ENCODE results near the gene SEC22A. TPM values are rescaled to one million over a fixed set of nuclear protein-coding genes. Genes with fewer than 3 reads are reported as not detected.
A peak's percentile ranks its signal among the peaks of the same experiment; 100 is the strongest.

The SEC22A gene
- total RNA-seq, 1 donor from 2014 or later, result 15.4 TPM

- no peaks in the 10 kb centered on the region for H3K27me3 Mint-ChIP-seq (ENCODE audit: low read depth)
- DNase-seq (ENCODE audit: low read depth, low spot score), result no peak
- no peak overlapping the region for H3K4me3 Mint-ChIP-seq
- peaks cover 2% of the 10 kb centered on the region for H3K36me3 Mint-ChIP-seq (ENCODE audit: low read depth)
- no peak overlapping the region for H3K27ac Mint-ChIP-seq (ENCODE audit: unreplicated experiment)
- TF ChIP-seq, protein P1, sequence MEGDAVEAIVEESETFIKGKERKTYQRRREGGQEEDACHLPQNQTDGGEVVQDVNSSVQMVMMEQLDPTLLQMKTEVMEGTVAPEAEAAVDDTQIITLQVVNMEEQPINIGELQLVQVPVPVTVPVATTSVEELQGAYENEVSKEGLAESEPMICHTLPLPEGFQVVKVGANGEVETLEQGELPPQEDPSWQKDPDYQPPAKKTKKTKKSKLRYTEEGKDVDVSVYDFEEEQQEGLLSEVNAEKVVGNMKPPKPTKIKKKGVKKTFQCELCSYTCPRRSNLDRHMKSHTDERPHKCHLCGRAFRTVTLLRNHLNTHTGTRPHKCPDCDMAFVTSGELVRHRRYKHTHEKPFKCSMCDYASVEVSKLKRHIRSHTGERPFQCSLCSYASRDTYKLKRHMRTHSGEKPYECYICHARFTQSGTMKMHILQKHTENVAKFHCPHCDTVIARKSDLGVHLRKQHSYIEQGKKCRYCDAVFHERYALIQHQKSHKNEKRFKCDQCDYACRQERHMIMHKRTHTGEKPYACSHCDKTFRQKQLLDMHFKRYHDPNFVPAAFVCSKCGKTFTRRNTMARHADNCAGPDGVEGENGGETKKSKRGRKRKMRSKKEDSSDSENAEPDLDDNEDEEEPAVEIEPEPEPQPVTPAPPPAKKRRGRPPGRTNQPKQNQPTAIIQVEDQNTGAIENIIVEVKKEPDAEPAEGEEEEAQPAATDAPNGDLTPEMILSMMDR (conservative IDR thresholded peaks at IDR 0.05), result no peak
- H3K9me3 Mint-ChIP-seq, result no peaks in the 10 kb centered on the region
- no peaks in the 10 kb centered on the region for H3K4me1 Mint-ChIP-seq
These were observed 15.0 kb upstream of the SEC22A start for GRCh38 chr3:123186695-123187094.

- H3K9me3 Mint-ChIP-seq, result no peaks in the 10 kb centered on the region
- no peaks in the 10 kb centered on the region for H3K36me3 Mint-ChIP-seq (ENCODE audit: low read depth)
- TF ChIP-seq, protein P1 (conservative IDR thresholded peaks at IDR 0.05), result no peak
- DNase-seq (ENCODE audit: low read depth, low spot score), result no peak
- H3K27ac Mint-ChIP-seq (ENCODE audit: unreplicated experiment), result no peak overlapping the region
- no peaks in the 10 kb centered on the region for H3K4me1 Mint-ChIP-seq
- no peak overlapping the region for H3K4me3 Mint-ChIP-seq
- H3K27me3 Mint-ChIP-seq (ENCODE audit: low read depth), result no peaks in the 10 kb centered on the region
These were observed 13.7 kb upstream of the SEC22A start for GRCh38 chr3:123188058-123188457.

GRCh38 chr3:123193448-123194101 is 8.2 kb upstream of the SEC22A start:
- Mint-ChIP-seq H3K27ac (ENCODE audit: unreplicated experiment) (no peak overlapping the region), H3K4me1 (no peaks in the 10 kb centered on the region), H3K4me3 (no peak overlapping the region), H3K9me3 (no peaks in the 10 kb centered on the region), H3K36me3 (ENCODE audit: low read depth) (no peaks in the 10 kb centered on the region), H3K27me3 (ENCODE audit: low read depth) (no peaks in the 10 kb centered on the region)
- TF ChIP-seq, protein P1 (conservative IDR thresholded peaks at IDR 0.05), result no peak
- DNase-seq (ENCODE audit: low read depth, low spot score), result no peak

- Mint-ChIP-seq H3K4me3 (no peak overlapping the region), H3K27me3 (ENCODE audit: low read depth) (no peaks in the 10 kb centered on the region), H3K4me1 (no peaks in the 10 kb centered on the region), H3K36me3 (ENCODE audit: low read depth) (no peaks in the 10 kb centered on the region), H3K9me3 (no peaks in the 10 kb centered on the region), H3K27ac (ENCODE audit: unreplicated experiment) (no peak overlapping the region)
- peak; percentile 26 for DNase-seq (ENCODE audit: low read depth, low spot score)
- TF ChIP-seq, protein P1 (conservative IDR thresholded peaks at IDR 0.05), result peak; percentile 54
These were observed 7.2 kb upstream of the SEC22A start for GRCh38 chr3:123194552-123194951.

DNA sequence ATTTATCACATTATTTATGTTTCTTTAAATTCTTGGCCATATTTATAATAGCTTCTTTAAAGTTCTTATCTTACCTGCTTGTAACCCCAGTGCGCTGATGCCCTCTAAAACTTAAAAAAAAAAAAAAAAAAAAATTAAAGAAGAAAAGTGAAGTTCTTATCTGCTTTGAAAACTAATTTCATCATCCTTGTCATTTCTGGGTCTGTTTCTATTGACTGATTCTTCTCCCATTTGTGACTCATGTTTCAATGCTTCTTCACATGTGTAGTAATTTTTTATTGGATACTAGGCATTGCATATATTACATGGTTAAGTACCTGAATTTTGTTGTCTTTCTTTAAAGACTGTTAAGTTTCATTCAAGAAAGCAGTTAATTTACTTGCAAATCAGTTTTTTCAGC is 3.4 kb upstream of the SEC22A start:
- H3K4me1 Mint-ChIP-seq, result peaks cover 14% of the 10 kb centered on the region
- TF ChIP-seq, protein P1 (conservative IDR thresholded peaks at IDR 0.05), result no peak
- no peak overlapping the region for H3K27ac Mint-ChIP-seq (ENCODE audit: unreplicated experiment)
- H3K4me3 Mint-ChIP-seq, result no peak overlapping the region
- no peaks in the 10 kb centered on the region for H3K27me3 Mint-ChIP-seq (ENCODE audit: low read depth)
- H3K36me3 Mint-ChIP-seq (ENCODE audit: low read depth), result no peaks in the 10 kb centered on the region
- no peaks in the 10 kb centered on the region for H3K9me3 Mint-ChIP-seq
- no peak for DNase-seq (ENCODE audit: low read depth, low spot score)
